Right atrium auricular region (tissue), 2 donors: ENCODE data around the gene PSMD9. TPM values are rescaled to one million over a fixed set of nuclear protein-coding genes. Genes with fewer than 3 reads are reported as not detected.

Source experiments
- DNase-seq: peaks from one replicate; pipeline ENCODE4 v3.0.0-alpha.2; 2019; ENCODE audit warnings: low spot score
- H3K27ac ChIP-seq, 2 donors: fragments of 200-600 bp; sonication (generic); 1 replicate in 1 of 2; 2 replicates in 1 of 2; pipeline ENCODE4 v1.5.1; 2016 to 2019
- H3K27me3 ChIP-seq, 2 donors: fragments of 200-600 bp; sonication (generic); one replicate each; pipeline versions ENCODE4 v1.5.1 to v1.6.0; 2017 to 2019
- H3K36me3 ChIP-seq: fragments of 200-600 bp; sonication (generic); one replicate; pipeline ENCODE4 v1.5.1; 2016
- H3K4me1 ChIP-seq, 2 donors: fragments of 200-600 bp; sonication (generic); one replicate each; pipeline versions ENCODE4 v1.5.1 to v1.6.0; 2017 to 2019
- H3K4me3 ChIP-seq, 2 donors: fragments of 200-600 bp; sonication (generic); 1 replicate in 1 of 2; 2 replicates in 1 of 2; pipeline ENCODE4 v1.5.1; 2017 to 2019; ENCODE audit warnings: mild to moderate bottlenecking in 1 of 2, moderate library complexity in 1 of 2
- H3K9me3 ChIP-seq, 2 donors: fragments of 200-600 bp; sonication (generic); one replicate each; pipeline ENCODE4 v1.5.1; 2019
- CTCF ChIP-seq, 2 donors: fragments of 200-600 bp; sonication (generic); IDR thresholded peaks; one replicate each; pipeline ENCODE4 v1.5.1; 2019; ENCODE audit warnings: antibody characterized with exemption in 2 of 2
- total RNA-seq, 2 donors: library from RNA; depleted of rRNA; stranded (reverse); fragments of >200 nt; gene quantifications; one replicate each; pipeline ENCODE4 v1.1.0, GENCODE V29; 2016

Gene PSMD9
- total RNA-seq, 2 donors from 2014 or later, result 33.2 to 59.2 TPM

GRCh38 chr12:121955258-121956237 lies 67.0 kb downstream of the PSMD9 start:
- Histone ChIP-seq H3K4me1 (no peaks in the 10 kb centered on the region), H3K9me3 (no peaks in the 10 kb centered on the region), H3K36me3 (no peaks in the 10 kb centered on the region), H3K4me3 (no peak overlapping the region), H3K27ac (no peak overlapping the region), H3K27me3 (no peaks in the 10 kb centered on the region)
- DNase-seq, result no peak
- peak; percentile 29 to 59 for TF ChIP-seq CTCF (IDR thresholded peaks at IDR 0.05)

GRCh38 chr12:121957861-121958515 lies 69.4 kb downstream of the PSMD9 start:
- no peak overlapping the region for H3K4me3 ChIP-seq
- H3K36me3 ChIP-seq, result no peaks in the 10 kb centered on the region
- H3K27me3 ChIP-seq, result no peaks in the 10 kb centered on the region
- no peaks in the 10 kb centered on the region for H3K9me3 ChIP-seq
- no peak for DNase-seq
- no peak for TF ChIP-seq CTCF (IDR thresholded peaks at IDR 0.05)
- no peak overlapping the region for H3K27ac ChIP-seq
- no peaks in the 10 kb centered on the region for H3K4me1 ChIP-seq

- Histone ChIP-seq H3K27ac (no peak overlapping the region), H3K4me3 (no peak overlapping the region), H3K9me3 (no peaks in the 10 kb centered on the region), H3K36me3 (no peaks in the 10 kb centered on the region), H3K4me1 (no peaks in the 10 kb centered on the region), H3K27me3 (no peaks in the 10 kb centered on the region)
- TF ChIP-seq CTCF (IDR thresholded peaks at IDR 0.05), result no peak
- no peak for DNase-seq
These were observed 70.1 kb downstream of the PSMD9 start for GRCh38 chr12:121958541-121959240.

GRCh38 chr12:121960541-121960940 lies 72.0 kb downstream of the PSMD9 start:
- no peak for DNase-seq
- Histone ChIP-seq H3K9me3 (no peaks in the 10 kb centered on the region), H3K27me3 (no peaks in the 10 kb centered on the region), H3K4me3 (no peak overlapping the region), H3K4me1 (no peaks in the 10 kb centered on the region), H3K27ac (no peak overlapping the region), H3K36me3 (no peaks in the 10 kb centered on the region)
- TF ChIP-seq CTCF (IDR thresholded peaks at IDR 0.05), result no peak

GRCh38 chr12:121961195-121961879 lies 72.7 kb downstream of the PSMD9 start:
- Histone ChIP-seq H3K9me3 (no peaks in the 10 kb centered on the region), H3K4me3 (no peak overlapping the region), H3K36me3 (no peaks in the 10 kb centered on the region), H3K27ac (no peak overlapping the region), H3K4me1 (no peaks in the 10 kb centered on the region), H3K27me3 (no peaks in the 10 kb centered on the region)
- no peak for DNase-seq
- TF ChIP-seq CTCF (IDR thresholded peaks at IDR 0.05), result no peak
